GM21825 (cell line): ENCODE results near the gene PIK3R2.
"Not testable (repeated sequence)": the region's sequence is repeated elsewhere in the genome, so short reads cannot be mapped to it uniquely, and the experiment has no call there.

Experiments
- ATAC-seq: cut with Tn5 transposase; IDR thresholded peaks from one replicate; pipeline ENCODE4 v1.9.1; 2021; ENCODE audit warnings: mild to moderate bottlenecking, moderate library complexity; ENCODE audit not compliant: unreplicated experiment

PIK3R2 gene

GRCh38 chr19:18197941-18198340 is 45.0 kb downstream of the PIK3R2 start:
- ATAC-seq, result no peak

- no peak for ATAC-seq
Observed at GRCh38 chr19:18198374-18198773, 45.4 kb downstream of the PIK3R2 start.

GRCh38 chr19:18202397-18202777 is 49.4 kb downstream of the PIK3R2 start:
- ATAC-seq, result no peak

DNA sequence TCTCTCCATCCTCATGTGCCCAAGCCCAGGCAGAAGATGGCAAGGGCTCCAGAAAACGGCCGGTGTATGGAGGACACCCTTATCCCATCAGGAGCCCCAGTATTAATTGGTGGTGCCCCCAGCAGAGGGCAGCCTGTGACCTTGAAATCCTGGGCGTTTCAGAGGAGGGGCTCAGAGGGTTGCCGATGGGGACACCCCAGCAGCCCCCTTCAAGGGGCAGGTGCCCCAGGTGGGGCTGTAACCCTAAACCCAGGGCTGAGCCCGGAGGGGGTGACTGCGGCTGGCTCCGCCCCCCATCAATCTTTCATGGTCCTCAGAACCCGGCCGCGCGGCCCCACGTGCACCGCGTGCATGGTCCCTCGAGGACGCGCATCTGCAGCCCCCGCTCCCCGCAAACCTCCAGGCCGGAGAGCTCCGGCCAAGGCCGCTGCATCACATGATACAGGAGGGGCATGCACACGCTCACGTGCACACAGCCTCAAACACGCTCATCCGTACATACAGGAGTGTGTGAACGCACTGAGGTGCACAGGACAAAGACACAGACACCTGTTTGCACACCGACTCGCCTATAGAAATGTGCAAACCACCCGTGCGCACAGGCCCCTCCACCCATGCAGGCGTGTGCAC is 49.9 kb downstream of the PIK3R2 start:
- no peak for ATAC-seq

- ATAC-seq, result peak; percentile 3
Observed at GRCh38 chr19:18203408-18203862, 50.5 kb downstream of the PIK3R2 start.

GRCh38 chr19:18203863-18204393 is 51.0 kb downstream of the PIK3R2 start, which contains the start of gene RAB3A:
Gene RAB3A, minus strand, starts transcription at chr19:18204042. Its CDS starts 1,302 bp downstream, at chr19:18202740.
- ATAC-seq, result peak; percentile 84

- peak; percentile 12 for ATAC-seq
Observed at GRCh38 chr19:18204394-18205199, 51.6 kb downstream of the PIK3R2 start.

- ATAC-seq, result no peak
Observed at GRCh38 chr19:18205200-18205892, 52.4 kb downstream of the PIK3R2 start.

DNA sequence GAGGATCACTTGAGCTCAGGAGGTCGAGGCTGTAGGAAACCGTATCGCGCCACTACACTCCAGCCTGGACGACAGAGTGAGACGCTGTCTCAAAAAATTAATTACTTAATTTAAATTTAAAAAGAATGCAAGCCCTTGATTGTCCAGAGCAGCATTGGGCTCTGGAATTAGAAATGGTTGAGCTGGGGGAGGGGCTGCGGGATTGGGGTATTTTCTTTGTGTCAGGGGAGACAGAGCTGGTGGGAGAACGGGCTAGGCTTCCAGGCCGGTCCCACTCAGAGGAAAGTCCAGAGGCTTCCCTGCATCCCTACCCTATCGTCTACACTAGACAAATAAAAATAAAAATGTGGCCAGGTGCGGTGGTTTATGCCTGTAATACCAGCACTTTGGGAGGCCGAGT is 53.1 kb downstream of the PIK3R2 start:
- ATAC-seq, result no peak

DNA sequence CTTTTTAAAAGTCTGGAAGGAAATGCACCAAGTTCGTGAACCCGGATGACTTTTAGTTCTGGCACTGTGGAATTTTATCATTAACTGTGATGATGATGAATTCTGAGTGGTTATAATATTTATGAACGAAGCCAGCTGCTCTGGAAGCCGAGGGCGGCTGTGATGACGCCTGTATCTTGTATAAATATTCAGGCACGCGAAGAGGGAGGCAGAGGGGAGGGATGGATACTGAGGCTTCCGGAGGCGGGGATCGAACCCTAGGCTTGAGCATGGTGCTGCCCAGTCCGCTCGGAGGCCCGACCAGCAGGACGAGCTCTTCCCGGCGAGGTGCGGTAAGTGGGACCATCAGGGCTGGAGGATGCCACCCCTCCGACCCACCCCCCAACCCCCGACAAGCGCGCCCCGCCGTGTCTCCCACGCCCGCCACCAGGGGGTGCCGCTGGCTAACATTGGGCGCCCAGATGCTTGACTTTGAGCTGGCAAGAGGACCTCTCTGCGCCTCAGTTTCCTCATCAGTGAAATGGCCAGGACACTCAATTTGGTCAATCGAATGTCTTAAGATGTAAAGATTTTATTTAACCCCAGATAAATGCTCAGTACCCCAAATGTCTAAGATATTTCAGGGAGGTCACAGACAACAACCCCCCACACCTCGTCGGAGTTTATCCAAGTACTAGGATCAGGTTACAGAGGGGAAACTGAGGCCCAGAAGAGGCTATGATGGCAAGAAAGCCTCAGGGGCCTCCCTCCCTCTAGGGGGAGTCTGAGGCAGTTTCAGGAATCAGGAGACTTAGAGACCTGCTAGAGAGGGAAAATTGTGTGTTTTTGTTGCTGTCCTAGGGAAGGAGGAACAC is 55.4 kb downstream of the PIK3R2 start:
- ATAC-seq, result no peak

DNA sequence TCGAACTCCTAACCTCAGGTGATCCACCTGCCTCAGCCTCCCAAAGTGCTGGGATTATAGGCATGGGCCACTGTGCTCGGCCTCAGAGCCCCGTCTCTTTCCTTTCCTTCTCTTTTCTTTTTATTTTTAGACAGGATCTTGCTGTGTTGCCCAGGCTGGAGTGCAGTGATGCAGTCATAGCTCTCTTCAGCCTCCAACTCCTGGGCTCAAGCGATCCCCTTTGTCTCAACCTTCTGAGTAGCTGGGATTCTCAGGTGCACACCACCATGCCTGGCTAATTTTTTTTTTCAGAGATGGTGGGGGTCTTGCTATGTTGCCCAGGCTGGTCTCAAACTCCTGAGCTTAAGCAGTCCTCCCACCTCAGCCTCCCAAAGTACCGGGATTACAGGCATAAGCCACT is 56.9 kb downstream of the PIK3R2 start:
- not testable (repeated sequence) for ATAC-seq

- ATAC-seq, result no peak
Observed at GRCh38 chr19:18211683-18212082, 58.7 kb downstream of the PIK3R2 start.

DNA sequence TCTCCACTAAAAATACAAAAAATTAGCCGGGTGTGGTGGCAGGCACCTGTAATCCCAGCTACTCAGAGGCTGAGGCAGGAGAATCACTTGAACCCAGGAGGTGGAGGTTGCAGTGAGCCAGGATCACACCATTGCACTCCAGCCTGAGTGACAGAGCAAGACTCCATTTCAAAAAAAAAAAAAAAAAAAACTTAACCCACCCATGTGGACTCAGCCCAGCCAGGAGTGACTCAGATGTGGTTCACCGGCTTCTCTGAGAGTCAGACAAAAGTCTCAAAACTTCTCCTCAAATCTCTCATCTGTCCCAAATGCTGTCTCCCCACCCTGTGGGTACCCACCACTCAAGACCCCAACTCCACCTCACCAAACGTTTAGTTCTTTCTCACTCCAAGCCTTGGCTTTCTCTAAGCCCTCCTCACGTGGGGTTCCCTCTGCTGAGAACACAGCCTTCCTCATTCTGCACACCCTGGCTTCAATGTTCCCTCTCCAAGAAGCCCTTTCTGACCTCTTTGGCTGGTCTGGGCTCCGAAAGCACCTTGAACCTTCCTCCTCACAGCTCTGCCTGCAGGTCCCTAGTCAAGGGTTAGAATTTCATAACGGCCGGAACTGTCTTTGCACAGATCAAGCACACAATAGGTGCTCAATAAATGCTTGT is 61.9 kb downstream of the PIK3R2 start:
- ATAC-seq, result no peak

- no peak for ATAC-seq
Observed at GRCh38 chr19:18216789-18217188, 63.8 kb downstream of the PIK3R2 start.

DNA sequence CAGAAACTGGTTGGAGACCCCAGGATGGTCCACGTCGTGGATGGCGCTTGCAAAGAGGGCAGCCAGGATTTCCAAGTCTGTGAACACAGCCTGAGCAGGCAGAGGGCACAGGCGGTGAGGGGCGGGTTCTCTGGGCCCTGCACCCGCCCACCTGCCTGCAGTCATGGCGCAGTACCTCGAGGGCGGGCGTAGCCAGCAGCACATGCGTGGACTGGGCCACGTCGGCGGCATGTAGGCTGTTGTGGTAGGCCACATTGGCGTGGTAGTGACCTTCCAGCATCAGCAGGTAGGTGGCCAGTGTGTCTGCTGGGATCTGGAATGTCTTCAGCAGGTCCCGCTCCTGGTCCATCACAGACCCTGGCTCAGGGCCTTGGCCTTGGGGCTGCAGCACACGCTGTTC is 65.2 kb downstream of the PIK3R2 start:
- no peak for ATAC-seq

- ATAC-seq, result no peak
Observed at GRCh38 chr19:18218600-18218999, 65.6 kb downstream of the PIK3R2 start.
